Left lung (tissue), 10 donors: ENCODE measurements around the gene TIMM9. TPM values are rescaled to one million over a fixed set of nuclear protein-coding genes. Genes with fewer than 3 reads are reported as not detected.
"Not testable (repeated sequence)": the region's sequence is repeated elsewhere in the genome, so short reads cannot be mapped to it uniquely, and the experiment has no call there.

Source experiments
- ATAC-seq: fragments of 200-7000 bp; cut with Tn5 transposase; one replicate; pipeline ENCODE4 v1.9.1; 2020; ENCODE audit warnings: moderate library complexity
- DNase-seq, 4 donors: peaks; one replicate each; pipeline ENCODE4 v3.0.0-alpha.2; 2013 to 2020
- H3K27ac ChIP-seq, 2 donors: fragments of 200-600 bp; sonication (generic) in 1 of 2; one replicate each; pipeline versions ENCODE4 v1.5.0 to v1.8.0; 2020 to 2021
- H3K27me3 ChIP-seq, 2 donors: fragments of 200-600 bp; sonication (generic) in 1 of 2; one replicate each; pipeline versions ENCODE4 v1.5.0 to v1.8.0; 2020 to 2021
- H3K36me3 ChIP-seq, 2 donors: fragments of 200-600 bp; sonication (generic) in 1 of 2; one replicate each; pipeline versions ENCODE4 v1.5.0 to v1.8.0; 2020 to 2021
- H3K4me1 ChIP-seq, 2 donors: fragments of 200-600 bp; one replicate each; pipeline ENCODE4 v1.8.0; 2021
- H3K4me3 ChIP-seq, 2 donors: fragments of 200-600 bp; sonication (generic) in 1 of 2; one replicate each; pipeline versions ENCODE4 v1.5.0 to v1.8.0; 2020 to 2021; ENCODE audit warnings: mild to moderate bottlenecking in 1 of 2
- H3K9me3 ChIP-seq, 2 donors: fragments of 200-600 bp; sonication (generic) in 1 of 2; one replicate each; pipeline versions ENCODE4 v1.5.0 to v1.8.0; 2020 to 2021
- intact Hi-C, 2 donors: fragments of 100-400 bp; cut with DNase I; formaldehyde crosslinking; loops; one replicate each; pipeline versions ENCODE4 v1.11.2 to v1.14.2; 2022
- polyA plus RNA-seq, 6 donors: library from polyadenylated mRNA; unstranded; fragments of 120-200 nt; gene quantifications; one replicate each; pipeline ENCODE4 v1.2.1, GENCODE V29; 2013; ENCODE audit not compliant: insufficient read length in 6 of 6
- total RNA-seq, 2 donors: library from RNA; stranded (reverse); fragmentation: NEBNext Ultra II Directional; extraction: Animal tissue kit (Norgen Biotek cat#: 25700); gene quantifications; one replicate each; pipeline ENCODE4 v1.2.1, GENCODE V29; 2021
- TF ChIP-seq, protein P1 (sequence below), 2 donors: fragments of 200-600 bp; sonication (generic) in 1 of 2; IDR thresholded peaks; one replicate each; pipeline versions ENCODE4 v1.5.0 to v1.8.0; 2021; ENCODE audit warnings: antibody characterized with exemption in 2 of 2
- donor health status: DM: no; HTN: yes; CAD: no.
- donor health status: DM: no; HTN: no; CAD: no.

Gene TIMM9
- total and polyA plus RNA-seq, 8 donors, result 22.5 to 74.0 (median 68.0) TPM

- ATAC-seq (peak; percentile 75), DNase-seq (peak in 3 of 4 donors; percentile 65 to 83 (median 73))
- Histone ChIP-seq H3K36me3 (peaks cover 0 to 20% of the 10 kb centered on the region in 2 donors), H3K4me3 (peak overlapping the region; percentile 88 to 91), H3K9me3 (no peaks in the 10 kb centered on the region), H3K27ac (peak overlapping the region; percentile 91 to 94), H3K4me1 (peaks cover 10 to 35% of the 10 kb centered on the region in 2 donors), H3K27me3 (no peaks in the 10 kb centered on the region)
- intact Hi-C loops, result no loop called here
- TF ChIP-seq, protein P1, sequence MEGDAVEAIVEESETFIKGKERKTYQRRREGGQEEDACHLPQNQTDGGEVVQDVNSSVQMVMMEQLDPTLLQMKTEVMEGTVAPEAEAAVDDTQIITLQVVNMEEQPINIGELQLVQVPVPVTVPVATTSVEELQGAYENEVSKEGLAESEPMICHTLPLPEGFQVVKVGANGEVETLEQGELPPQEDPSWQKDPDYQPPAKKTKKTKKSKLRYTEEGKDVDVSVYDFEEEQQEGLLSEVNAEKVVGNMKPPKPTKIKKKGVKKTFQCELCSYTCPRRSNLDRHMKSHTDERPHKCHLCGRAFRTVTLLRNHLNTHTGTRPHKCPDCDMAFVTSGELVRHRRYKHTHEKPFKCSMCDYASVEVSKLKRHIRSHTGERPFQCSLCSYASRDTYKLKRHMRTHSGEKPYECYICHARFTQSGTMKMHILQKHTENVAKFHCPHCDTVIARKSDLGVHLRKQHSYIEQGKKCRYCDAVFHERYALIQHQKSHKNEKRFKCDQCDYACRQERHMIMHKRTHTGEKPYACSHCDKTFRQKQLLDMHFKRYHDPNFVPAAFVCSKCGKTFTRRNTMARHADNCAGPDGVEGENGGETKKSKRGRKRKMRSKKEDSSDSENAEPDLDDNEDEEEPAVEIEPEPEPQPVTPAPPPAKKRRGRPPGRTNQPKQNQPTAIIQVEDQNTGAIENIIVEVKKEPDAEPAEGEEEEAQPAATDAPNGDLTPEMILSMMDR (IDR thresholded peaks at IDR 0.05), result no peak
Measured at GRCh38 chr14:58426670-58427280, 556 bp downstream of the TIMM9 start.

DNA sequence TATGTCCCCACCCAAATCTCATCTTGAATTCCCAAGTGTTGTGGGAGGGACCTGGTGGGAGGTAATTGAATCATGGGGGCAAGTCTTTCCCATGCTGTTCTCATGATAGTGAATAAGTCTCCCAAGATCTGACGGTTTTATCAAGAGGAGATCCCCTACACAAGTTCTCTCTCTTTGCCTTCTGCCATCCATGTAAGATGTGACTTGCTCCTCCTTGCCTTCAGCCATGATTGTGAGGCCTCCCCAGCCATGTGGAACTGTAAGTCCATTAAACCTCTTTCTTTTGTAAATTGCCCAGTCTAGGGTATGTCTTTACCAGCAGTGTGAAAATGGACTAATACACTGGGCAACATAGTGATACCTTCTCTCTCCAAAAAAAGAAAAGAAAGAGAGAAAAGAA is 10.4 kb downstream of the TIMM9 start:
- H3K4me3 ChIP-seq, H3K4me1 ChIP-seq, DNase-seq, intact Hi-C loops, H3K27ac ChIP-seq, ATAC-seq, H3K9me3 ChIP-seq, H3K27me3 ChIP-seq: not testable (repeated sequence)
- peaks cover 0 to 69% of the 10 kb centered on the region in 2 donors for H3K36me3 ChIP-seq

DNA sequence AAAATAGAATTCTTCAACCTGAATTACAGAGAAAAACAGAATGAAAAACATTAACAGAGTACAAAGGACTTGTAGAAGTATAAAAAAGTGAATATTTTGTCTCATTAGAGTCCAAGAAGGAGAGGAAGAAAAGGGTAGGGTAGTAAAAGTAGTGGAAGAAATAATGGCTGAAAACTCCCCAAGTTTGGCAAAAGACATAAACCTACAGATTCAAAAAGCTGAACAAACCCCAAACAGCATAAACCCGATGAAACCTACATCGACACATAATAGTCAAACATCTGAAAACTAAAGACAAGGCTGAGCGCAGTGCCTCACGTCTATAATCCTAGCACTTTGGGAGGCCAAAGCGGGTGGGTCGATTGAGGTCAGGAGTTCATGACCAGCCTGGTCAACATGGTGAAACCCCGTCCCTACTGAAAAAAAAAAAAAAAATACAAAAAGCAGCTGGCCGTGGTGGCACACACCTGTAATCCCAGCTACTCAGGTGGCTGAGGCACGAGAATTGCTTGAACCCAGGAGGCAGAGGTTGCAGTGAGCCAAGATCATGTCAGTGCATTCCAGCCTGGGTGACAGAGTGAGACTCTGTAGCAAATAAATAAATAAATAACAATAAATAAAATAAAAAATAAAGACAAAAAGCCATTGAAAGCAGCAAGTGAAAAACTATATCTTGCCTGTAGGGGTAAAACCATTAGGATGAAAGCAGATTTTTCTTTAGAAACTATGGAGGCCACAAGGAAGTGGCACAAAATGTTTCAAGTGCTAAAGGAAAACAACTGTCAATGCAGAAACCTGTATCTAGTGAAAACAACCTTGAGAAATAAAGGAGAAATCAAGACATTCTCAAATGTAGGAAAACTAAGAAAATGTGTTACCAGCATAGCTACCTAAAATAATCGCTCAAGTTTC is 11.4 kb downstream of the TIMM9 start:
- Histone ChIP-seq H3K4me3 (no peak overlapping the region), H3K9me3 (no peaks in the 10 kb centered on the region), H3K36me3 (peaks cover 0 to 68% of the 10 kb centered on the region in 2 donors), H3K4me1 (no peaks in the 10 kb centered on the region), H3K27me3 (no peaks in the 10 kb centered on the region), H3K27ac (no peak overlapping the region)
- ATAC-seq (no peak), DNase-seq (no peak)
- TF ChIP-seq, protein P1 (IDR thresholded peaks at IDR 0.05), result no peak
- intact Hi-C loops, result no loop called here

- intact Hi-C loops, result no loop called here
- no peak for ATAC-seq
- Histone ChIP-seq H3K36me3 (peaks cover 3 to 68% of the 10 kb centered on the region in 2 donors), H3K9me3 (no peaks in the 10 kb centered on the region), H3K4me3 (no peak overlapping the region), H3K27ac (no peak overlapping the region), H3K27me3 (no peaks in the 10 kb centered on the region), H3K4me1 (no peaks in the 10 kb centered on the region)
- TF ChIP-seq, protein P1 (IDR thresholded peaks at IDR 0.05), result no peak
- no peak for DNase-seq
Measured at GRCh38 chr14:58414845-58415244, 12.5 kb downstream of the TIMM9 start.

- Histone ChIP-seq H3K9me3 (no peaks in the 10 kb centered on the region), H3K36me3 (peaks cover 3 to 59% of the 10 kb centered on the region in 2 donors), H3K27ac (no peak overlapping the region), H3K4me1 (no peaks in the 10 kb centered on the region), H3K4me3 (no peak overlapping the region), H3K27me3 (no peaks in the 10 kb centered on the region)
- no peak for ATAC-seq
- no peak for DNase-seq
- intact Hi-C loops, result no loop called here
- TF ChIP-seq, protein P1 (IDR thresholded peaks at IDR 0.05), result no peak
Measured at GRCh38 chr14:58408681-58409215, 18.6 kb downstream of the TIMM9 start.
